Tibial nerve (tissue), 4 donors: ENCODE data around the gene GORAB. TPM values are rescaled to one million over a fixed set of nuclear protein-coding genes. Genes with fewer than 3 reads are reported as not detected.

ENCODE experiments used
- DNase-seq, 2 donors: peaks; one replicate each; pipeline ENCODE4 v3.0.0-alpha.2; 2019; ENCODE audit warnings: low spot score in 2 of 2
- H3K27ac ChIP-seq, 4 donors: fragments of 200-600 bp; sonication (generic) in 3 of 4; one replicate each; pipeline ENCODE4 v1.5.1; 2017 to 2019; ENCODE audit warnings: mild to moderate bottlenecking in 1 of 4
- H3K27me3 ChIP-seq, 2 donors: fragments of 200-600 bp; sonication (generic) in 1 of 2; one replicate each; pipeline versions ENCODE4 v1.5.1 to v1.6.0; 2017 to 2019
- H3K36me3 ChIP-seq, 3 donors: fragments of 200-600 bp; sonication (generic); one replicate each; pipeline ENCODE4 v1.5.1; 2018 to 2019
- H3K4me1 ChIP-seq, 4 donors: fragments of 200-600 bp; sonication (generic) in 3 of 4; one replicate each; pipeline ENCODE4 v1.5.1; 2017 to 2019
- H3K4me3 ChIP-seq, 4 donors: fragments of 200-600 bp; sonication (generic) in 3 of 4; one replicate each; pipeline ENCODE4 v1.5.1; 2017 to 2019; ENCODE audit warnings: mild to moderate bottlenecking in 1 of 4, moderate library complexity in 1 of 4
- H3K9me3 ChIP-seq, 4 donors: fragments of 200-600 bp; sonication (generic) in 3 of 4; one replicate each; pipeline ENCODE4 v1.5.1; 2017 to 2019
- CTCF ChIP-seq, 5 experiments: fragments of 200-600 bp in 3 of 5; fragments of 450-650 bp in 2 of 5; sonication (generic) in 3 of 5; IDR thresholded peaks; one replicate each; pipeline ENCODE4 v1.5.1; 2016 to 2019; ENCODE audit warnings: antibody characterized with exemption in 5 of 5, mild to moderate bottlenecking in 3 of 5, moderate library complexity in 2 of 5
- EP300 ChIP-seq, 2 donors: sonication (generic); formaldehyde crosslinking; IDR thresholded peaks; one replicate each; pipeline ENCODE4 v1.6.1; 2017; ENCODE audit warnings: antibody characterized with exemption in 2 of 2, mild to moderate bottlenecking in 1 of 2
- POLR2A ChIP-seq, 2 donors: fragments of 450-650 bp; IDR thresholded peaks; one replicate each; pipeline ENCODE4 v1.6.1; 2017; ENCODE audit warnings: antibody characterized with exemption in 2 of 2, mild to moderate bottlenecking in 2 of 2, moderate library complexity in 2 of 2
- WGBS, 2 donors: methylation state at CpG; one replicate each; pipeline ENCODE4 v1.1.5; 2018; 5-methylcytosine and 5-hydroxymethylcytosine counted together
- total RNA-seq, 4 donors: library from RNA; depleted of rRNA; stranded (reverse); fragments of >200 nt; gene quantifications; one replicate each; pipeline ENCODE4 v1.1.0, GENCODE V29; 2016

Gene GORAB
- total RNA-seq, 4 donors from 2014 or later: 8.6 to 35.2 (median 11.2) TPM

- peaks cover 0 to 24% (median 6%) of the 10 kb centered on the region in 4 donors for H3K4me1 ChIP-seq
- H3K27ac ChIP-seq: peak overlapping the region; percentile 65 to 94 (median 88)
- 23 to 25% methylated on average over 29 of the region's 29 CpGs for WGBS, 2 donors
- no peaks in the 10 kb centered on the region for H3K36me3 ChIP-seq
- H3K27me3 ChIP-seq: no peaks in the 10 kb centered on the region
- no peaks in the 10 kb centered on the region for H3K9me3 ChIP-seq
- H3K4me3 ChIP-seq: peak overlapping the region; percentile 67 to 80 (median 76)
- DNase-seq: peak in 1 of 2 donors; percentile 28
- TF ChIP-seq EP300 (IDR thresholded peaks at IDR 0.05): no peak
- TF ChIP-seq POLR2A (IDR thresholded peaks at IDR 0.05): no peak
- TF ChIP-seq CTCF (IDR thresholded peaks at IDR 0.05): no peak
Measured at GRCh38 chr1:170530972-170531757, 801 bp upstream of the GORAB start.

GRCh38 chr1:170533298-170533697, 1.3 kb downstream of the GORAB start:
- H3K27ac ChIP-seq: peak overlapping the region in 2 of 4 donors; percentile 91 to 94
- peaks cover 0 to 43% (median 9%) of the 10 kb centered on the region in 4 donors for H3K4me1 ChIP-seq
- no peaks in the 10 kb centered on the region for H3K9me3 ChIP-seq
- TF ChIP-seq POLR2A (IDR thresholded peaks at IDR 0.05): no peak
- no peak for TF ChIP-seq CTCF (IDR thresholded peaks at IDR 0.05)
- no peaks in the 10 kb centered on the region for H3K27me3 ChIP-seq
- no peak for DNase-seq
- no peaks in the 10 kb centered on the region for H3K36me3 ChIP-seq
- H3K4me3 ChIP-seq: peak overlapping the region in 1 of 4 donors; percentile 77
- 80 to 81% methylated on average over 3 of the region's 3 CpGs for WGBS, 2 donors

- WGBS, 2 donors: 82 to 96% methylated on average over 6 of the region's 6 CpGs
Measured at GRCh38 chr1:170534626-170535147, 2.7 kb downstream of the GORAB start.

GRCh38 chr1:170535418-170535817, 3.5 kb downstream of the GORAB start:
- no peak overlapping the region for H3K27ac ChIP-seq
- H3K27me3 ChIP-seq: no peaks in the 10 kb centered on the region
- H3K36me3 ChIP-seq: peaks cover 0 to 14% (median 0%) of the 10 kb centered on the region in 3 donors
- H3K9me3 ChIP-seq: no peaks in the 10 kb centered on the region
- peaks cover 0 to 45% (median 10%) of the 10 kb centered on the region in 4 donors for H3K4me1 ChIP-seq
- no peak overlapping the region for H3K4me3 ChIP-seq
- no peak for DNase-seq
- 94% methylated on average over 2 of the region's 2 CpGs for WGBS, 2 donors
- no peak for TF ChIP-seq EP300 (IDR thresholded peaks at IDR 0.05)
- no peak for TF ChIP-seq POLR2A (IDR thresholded peaks at IDR 0.05)
- TF ChIP-seq CTCF (IDR thresholded peaks at IDR 0.05): no peak

More at GRCh38 chr1:170534626-170535147, 2.7 kb downstream of the GORAB start:
- Histone ChIP-seq H3K4me3 (no peak overlapping the region), H3K27ac (no peak overlapping the region), H3K4me1 (peaks cover 0 to 45% (median 10%) of the 10 kb centered on the region in 4 donors), H3K9me3 (no peaks in the 10 kb centered on the region), H3K27me3 (no peaks in the 10 kb centered on the region), H3K36me3 (peaks cover 0 to 7% (median 0%) of the 10 kb centered on the region in 3 donors)
- TF ChIP-seq CTCF (IDR thresholded peaks at IDR 0.05) (no peak), EP300 (IDR thresholded peaks at IDR 0.05) (no peak), POLR2A (IDR thresholded peaks at IDR 0.05) (no peak)
- DNase-seq: no peak

GRCh38 chr1:170536924-170537551, 5.1 kb downstream of the GORAB start:
- no peak overlapping the region for H3K4me3 ChIP-seq
- no peak for DNase-seq
- H3K9me3 ChIP-seq: no peaks in the 10 kb centered on the region
- peaks cover 0 to 30% (median 0%) of the 10 kb centered on the region in 3 donors for H3K36me3 ChIP-seq
- H3K27ac ChIP-seq: no peak overlapping the region
- no peak for TF ChIP-seq CTCF (IDR thresholded peaks at IDR 0.05)
- no peak for TF ChIP-seq EP300 (IDR thresholded peaks at IDR 0.05)
- TF ChIP-seq POLR2A (IDR thresholded peaks at IDR 0.05): no peak
- peaks cover 0 to 40% (median 10%) of the 10 kb centered on the region in 4 donors for H3K4me1 ChIP-seq
- H3K27me3 ChIP-seq: no peaks in the 10 kb centered on the region
- WGBS, 2 donors: 93% methylated on average over 1 of the region's 1 CpG
